HG03135 (cell line): ENCODE results near the gene MAPK1IP1L.
"Not testable (repeated sequence)": the region's sequence is repeated elsewhere in the genome, so short reads cannot be mapped to it uniquely, and the experiment has no call there.

Source experiments
- ATAC-seq: cut with Tn5 transposase; IDR thresholded peaks from one replicate; pipeline ENCODE4 v1.9.1; 2021; ENCODE audit warnings: mild to moderate bottlenecking, moderate library complexity; ENCODE audit not compliant: unreplicated experiment

MAPK1IP1L gene

DNA sequence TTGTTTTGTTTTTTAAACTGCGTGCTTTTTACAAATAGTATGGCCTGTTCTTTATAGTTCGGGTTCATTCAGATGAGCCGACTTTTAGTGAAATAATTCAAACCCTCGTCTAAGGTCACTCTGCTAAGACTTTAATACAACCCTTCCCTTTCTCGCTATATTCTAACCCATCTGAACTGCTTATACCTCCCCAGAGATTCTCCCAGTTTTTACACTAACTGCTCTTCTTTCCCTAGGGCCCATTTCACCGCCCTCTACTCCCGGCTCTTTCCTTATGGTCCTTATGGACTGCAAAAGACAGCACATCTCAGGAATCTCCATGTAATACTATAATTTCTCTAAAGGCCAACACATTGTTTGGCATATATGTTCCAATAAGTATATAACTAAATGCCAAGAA is 2.1 kb downstream of the MAPK1IP1L start:
- ATAC-seq, result no peak

DNA sequence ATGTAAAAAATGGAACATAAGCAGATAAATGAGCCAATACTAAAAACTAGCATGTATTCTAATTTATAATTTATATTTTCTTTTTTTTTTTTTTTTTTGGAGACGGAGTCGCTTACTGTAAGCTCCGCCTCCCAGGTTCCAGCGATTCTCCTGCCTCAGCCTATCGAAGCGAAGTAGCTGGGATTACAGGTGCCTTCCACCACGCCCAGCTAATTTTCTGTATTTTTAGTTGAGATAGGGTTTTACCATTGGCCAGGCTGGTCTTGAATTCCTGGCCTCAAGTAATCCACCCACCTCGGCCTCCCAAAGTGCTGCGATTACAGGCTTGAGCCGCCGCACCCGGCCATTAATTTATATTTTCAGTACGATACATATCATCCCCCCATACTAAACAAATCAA is 2.7 kb downstream of the MAPK1IP1L start:
- ATAC-seq, result no peak

DNA sequence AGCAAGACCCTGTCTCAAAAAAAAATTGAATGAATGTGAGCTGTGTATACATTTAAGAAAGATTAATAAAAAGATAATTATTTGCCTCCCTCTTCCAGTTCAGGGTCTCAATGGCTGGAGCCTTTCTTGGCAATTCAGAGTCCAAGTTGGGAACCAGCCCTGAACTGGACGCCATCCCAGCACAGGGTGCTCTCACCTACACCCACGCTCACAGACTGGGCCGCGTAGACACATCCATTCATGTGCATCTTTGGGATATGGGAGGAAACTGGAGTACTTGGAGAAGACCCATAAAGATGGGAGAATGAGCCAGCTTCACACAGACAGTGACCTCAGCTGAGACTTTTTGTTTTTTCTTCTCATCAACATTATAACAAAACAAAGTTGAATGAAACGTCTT is 6.5 kb downstream of the MAPK1IP1L start:
- ATAC-seq, result no peak

DNA sequence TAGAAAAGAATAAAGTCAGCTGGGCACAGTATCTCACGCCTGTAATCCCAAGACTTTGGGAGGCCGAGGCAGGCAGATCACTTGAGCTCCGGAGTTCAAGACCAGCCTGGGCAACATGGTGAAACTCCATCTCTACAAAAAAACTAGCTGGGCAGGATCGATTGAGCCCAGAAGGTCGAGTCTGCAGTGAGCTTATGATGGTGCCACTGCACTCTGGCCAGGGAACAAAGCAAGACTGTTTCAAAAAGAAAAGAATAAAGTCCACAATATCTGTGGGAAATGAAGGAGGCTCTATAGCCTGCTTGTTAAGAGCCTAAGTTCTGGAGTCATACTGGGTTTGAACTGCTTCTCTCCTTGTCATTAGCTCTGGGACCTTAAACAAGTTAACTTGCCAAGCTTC is 7.9 kb downstream of the MAPK1IP1L start:
- ATAC-seq, result no peak

DNA sequence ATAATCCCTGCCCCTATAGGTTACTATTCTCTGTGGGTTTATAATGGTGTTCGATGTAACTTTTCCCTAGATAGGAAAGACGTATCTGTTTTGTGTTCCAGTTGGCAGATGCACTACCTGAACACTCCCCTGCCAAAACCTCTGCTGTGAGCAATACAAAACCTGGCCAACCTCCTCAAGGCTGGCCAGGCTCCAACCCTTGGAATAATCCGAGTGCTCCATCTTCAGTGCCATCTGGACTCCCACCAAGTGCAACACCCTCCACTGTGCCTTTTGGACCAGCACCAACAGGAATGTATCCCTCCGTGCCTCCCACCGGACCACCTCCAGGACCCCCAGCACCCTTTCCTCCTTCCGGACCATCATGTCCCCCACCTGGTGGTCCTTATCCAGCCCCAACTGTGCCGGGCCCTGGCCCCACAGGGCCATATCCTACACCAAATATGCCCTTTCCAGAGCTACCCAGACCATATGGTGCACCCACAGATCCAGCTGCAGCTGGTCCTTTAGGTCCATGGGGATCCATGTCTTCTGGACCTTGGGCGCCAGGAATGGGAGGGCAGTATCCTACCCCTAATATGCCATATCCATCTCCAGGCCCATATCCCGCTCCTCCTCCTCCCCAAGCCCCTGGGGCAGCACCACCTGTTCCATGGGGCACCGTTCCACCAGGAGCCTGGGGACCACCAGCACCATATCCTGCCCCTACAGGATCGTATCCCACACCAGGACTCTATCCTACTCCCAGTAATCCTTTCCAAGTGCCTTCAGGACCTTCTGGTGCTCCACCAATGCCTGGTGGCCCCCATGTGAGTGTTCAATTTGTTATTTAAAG is 11.3 kb downstream of the MAPK1IP1L start:
- ATAC-seq, result no peak

DNA sequence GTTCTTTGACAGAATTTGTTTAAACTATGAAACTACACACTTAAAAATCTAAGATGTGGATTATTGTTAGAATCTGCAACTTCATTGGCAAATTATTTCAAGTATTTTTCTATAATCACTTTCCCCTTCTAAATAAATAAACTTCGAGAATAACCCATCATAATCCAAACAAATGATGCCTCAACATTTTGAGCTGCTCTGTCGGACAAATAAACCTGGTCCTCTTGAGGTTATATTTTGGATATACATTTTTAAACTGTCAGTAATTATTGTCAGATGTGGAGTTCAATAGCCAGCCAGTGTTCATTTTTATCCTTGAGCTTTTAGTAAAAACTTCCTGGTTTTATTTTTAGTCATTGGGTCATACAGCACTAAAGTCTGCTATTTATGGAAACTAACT is 13.4 kb downstream of the MAPK1IP1L start:
- ATAC-seq, result not testable (repeated sequence)

DNA sequence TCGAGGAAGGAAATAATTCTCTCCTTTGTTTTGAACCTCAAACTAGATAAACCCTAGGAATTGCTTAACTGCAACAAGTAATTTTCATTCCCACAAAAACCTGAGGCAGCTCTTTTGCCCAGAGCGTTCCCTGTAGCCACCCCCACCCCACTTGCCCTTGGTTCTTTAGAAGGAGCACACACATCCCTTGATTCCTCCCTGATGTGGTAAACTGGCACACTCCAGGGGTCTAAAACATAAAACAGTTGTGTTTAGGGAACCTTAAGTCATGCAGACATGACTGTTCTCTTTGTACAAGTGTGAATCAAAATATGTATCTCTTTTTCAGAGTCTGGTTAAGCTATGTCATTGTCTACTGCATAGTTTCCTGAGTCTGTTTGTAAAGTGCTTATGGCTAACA is 14.0 kb downstream of the MAPK1IP1L start:
- ATAC-seq, result no peak

DNA sequence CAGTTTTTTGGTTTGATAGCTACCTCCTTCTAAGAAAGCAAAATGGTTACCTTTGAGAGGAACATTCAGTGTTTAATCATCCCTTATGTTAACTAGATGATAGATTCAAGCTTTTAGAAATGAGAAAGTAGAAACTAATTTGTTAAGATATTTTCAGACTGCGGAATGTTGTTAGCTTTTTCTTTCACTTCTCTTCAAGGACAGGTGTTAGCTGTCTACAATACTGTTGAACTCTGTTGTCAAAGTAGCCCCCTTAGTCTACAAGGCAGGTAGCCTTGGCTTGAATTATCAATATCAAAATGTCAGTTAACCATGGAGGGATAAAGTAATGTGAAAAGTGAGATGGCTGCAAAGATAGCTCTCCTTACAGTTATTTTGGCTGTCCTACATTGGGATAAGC is 14.8 kb downstream of the MAPK1IP1L start:
- no peak for ATAC-seq

DNA sequence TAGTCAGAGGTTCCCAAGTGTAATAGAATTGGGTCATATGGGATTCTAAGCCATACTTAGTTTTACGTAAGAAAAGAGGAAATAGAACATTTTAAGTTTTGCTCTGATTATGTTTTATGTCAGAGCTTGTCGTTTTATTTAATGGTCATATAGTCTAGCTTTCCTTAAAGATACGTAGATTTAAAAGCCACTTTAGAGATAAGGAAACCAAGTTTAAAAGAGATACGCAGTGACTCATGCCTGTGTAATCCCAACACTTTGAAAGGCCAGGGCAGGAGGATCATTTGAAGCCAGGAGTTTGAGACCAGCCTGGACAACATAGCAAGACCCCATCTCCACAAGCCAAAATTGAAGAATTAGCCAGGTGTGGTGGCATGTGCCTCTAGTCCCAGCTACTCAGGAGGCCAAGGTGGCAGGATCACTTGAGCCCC is 19.5 kb downstream of the MAPK1IP1L start:
- ATAC-seq, result no peak

DNA sequence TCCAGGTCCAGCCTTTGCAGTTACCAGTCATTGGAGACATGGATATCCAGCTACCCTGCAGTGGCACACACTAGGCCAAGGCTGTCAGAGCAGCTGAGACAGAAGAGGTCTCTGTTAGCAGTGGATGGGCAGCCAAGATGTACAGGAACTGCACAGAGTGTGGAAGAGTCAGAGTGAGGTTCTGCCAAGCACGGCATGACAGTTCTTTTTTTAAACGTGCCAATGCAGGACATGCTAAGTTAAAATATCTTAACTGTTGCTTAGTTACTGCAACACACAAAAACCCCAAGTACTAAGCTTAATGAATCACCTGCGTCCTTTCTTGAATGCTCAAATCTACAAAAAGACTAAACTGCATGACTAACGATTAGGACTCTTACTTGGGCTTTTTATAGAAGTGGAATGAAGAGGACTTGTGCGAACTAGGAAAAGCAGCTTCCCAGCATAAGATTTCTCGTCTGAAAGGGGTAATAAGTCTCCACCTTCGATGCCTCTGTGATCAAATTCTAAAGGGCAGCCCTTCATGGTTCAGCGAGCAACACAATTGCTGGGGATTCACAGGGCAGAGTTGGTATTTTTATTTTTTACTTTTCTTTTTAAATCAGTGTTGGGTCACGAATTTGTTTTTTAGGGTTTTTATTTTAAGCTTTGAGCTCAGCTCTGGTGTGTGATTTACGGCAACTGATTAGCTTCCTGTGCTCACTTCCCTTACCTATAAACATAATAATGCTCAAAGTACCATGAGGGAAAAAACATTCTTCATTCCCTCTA is 20.6 kb downstream of the MAPK1IP1L start:
- peak; percentile 56 for ATAC-seq

DNA sequence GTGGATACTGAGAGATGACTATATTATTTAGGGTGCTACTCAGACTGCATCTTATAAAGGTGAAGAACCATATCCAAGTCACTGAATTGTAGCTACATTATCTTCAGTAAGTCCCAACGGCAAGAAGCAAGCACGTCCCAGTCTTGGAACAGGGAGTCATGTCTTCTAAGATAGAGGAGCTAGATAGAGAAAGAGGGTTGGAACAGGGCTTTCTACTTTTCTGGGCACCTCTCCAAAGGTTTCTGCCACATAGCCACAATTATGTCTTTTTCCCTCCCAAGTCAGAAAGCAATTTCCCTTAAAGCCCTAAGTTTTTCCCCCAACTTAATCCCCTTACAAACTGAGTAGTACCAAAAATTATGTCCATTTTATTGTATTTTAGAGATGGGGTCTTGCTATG is 22.4 kb downstream of the MAPK1IP1L start:
- no peak for ATAC-seq

DNA sequence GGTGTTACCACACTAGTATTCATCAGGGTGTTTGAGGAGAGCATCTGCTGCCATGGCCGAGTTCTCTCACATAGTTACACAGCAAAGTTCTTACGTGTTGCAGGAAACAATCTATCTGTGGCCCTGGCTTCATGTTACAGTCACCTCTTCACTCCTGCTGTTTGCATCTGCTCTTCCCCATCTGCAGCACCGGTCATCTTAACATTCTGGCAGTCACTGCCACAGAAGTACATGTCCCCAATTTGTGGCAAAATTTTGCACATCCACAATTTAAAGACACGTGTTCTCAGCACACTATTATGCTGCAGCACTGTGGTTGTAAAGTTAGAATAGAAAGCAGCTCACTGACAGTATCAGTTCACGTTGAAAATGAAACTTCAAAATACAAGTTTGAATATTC is 23.2 kb downstream of the MAPK1IP1L start:
- no peak for ATAC-seq

DNA sequence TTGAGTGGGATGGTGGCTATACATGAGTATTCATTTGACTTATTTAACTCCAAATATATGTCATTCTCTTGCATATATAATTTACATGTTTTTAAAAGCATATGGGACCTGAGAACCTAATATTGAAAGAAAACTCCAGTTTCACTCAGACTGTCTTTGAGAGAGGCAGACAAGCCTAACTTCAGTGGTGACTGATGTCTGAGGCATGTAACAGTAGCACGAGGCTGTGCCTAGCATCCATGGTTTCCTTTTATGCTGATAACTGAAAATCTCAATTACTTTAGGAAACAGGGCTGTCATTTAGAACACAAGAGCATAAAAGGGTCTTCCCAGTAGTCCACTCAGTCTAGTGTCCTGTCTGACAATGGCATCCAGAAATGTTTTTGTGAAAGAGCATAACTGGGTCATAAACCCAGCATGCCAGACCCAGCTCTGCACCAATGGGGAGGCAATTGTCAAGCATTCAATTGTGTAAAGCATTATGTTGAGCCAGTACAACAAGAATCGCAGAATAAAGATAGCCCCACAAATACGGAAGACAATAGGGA is 24.3 kb downstream of the MAPK1IP1L start:
- no peak for ATAC-seq

DNA sequence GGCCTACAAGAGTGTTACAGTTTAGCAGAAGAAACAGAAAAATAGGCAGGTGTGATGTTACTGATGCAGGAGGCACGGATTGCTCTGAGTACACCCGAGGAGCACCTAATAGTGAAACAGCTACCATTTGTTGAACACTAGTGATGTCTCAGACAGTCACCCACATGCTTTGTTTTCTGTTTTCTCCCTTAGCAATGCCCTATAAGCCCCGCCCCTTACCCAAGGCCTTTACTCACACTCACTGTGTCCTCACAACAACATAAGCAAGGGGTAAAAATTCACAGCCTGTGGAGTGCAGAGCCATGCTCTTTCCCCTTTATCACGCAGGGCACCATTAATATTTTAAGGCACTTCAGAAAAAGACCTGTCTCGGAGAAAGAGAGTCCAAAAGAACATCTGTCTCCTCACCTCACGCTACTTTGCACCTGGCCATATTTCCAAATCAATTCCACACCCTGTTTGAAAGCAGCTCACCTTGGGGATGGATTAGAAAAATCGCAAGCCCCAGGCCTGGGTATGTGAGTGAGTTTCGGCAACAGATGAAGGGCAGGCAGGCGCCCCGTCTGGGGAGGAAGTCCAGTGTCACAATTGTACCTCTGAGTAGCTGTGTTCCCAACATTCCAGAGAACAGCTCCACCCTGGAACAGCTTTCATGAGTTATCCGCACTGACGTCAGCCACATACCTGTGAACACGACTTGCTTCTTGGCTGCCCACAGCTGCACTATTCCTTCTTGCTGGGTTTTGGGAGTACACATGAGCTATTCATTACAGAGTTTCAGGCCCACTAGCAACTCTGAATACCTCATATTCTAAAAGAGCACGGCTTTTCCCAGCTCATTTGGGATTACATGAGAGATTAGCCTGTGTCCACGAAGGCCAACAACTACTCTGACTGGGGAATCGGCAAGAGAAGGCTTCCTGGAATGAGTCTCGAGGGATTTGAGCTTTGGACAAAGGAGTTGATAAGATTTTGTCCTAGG is 26.0 kb downstream of the MAPK1IP1L start:
- no peak for ATAC-seq

DNA sequence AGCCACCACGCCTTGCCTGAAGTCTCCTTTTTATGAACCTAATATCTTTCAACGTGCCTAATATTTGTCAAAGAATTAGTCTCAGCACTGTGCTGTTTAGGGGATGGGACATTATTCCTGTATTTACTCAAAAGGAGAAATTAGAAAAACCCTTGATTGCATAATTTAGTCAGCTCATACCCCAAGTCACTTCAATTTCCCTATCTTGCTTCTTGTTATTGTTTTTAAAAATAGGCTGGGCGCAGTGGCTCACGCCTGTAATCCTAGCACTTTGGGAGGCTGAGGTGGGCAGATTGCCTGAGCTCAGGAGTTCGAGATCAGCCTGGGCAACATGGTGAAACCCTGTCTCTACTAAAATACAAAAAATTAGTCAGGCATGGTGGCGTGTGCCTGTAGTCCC is 28.5 kb downstream of the MAPK1IP1L start:
- ATAC-seq, result not testable (repeated sequence)

DNA sequence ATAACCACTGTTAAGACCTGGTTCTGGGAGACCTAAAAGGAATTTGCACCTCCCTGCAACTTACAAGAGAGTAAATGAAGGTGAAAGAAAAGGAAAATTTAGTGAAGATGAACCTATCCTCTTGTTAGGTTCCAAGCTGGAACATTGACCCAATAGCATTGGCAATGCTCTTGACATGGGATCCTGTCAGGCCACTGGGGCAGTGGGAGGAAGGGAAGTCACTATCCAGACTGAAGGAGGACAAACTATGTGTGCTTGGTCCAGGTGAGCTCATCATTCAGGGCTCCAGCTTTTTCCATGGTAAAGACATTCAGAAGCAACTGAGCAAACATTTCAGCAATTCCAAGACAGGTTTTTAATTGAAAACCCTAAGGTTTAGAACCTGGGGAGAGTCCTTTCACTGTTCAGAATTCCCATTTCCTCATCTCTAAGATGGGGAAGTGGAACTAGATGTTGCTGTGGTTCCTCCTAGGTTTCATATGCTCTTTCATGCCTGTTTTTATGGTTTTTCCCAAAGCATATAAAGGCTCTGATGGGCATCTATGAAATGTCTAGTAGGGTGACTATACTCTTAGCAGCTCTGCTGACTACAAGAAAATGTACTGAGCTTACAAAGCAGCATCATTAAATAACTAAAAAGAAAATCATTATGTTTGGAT is 33.1 kb downstream of the MAPK1IP1L start:
- no peak for ATAC-seq

DNA sequence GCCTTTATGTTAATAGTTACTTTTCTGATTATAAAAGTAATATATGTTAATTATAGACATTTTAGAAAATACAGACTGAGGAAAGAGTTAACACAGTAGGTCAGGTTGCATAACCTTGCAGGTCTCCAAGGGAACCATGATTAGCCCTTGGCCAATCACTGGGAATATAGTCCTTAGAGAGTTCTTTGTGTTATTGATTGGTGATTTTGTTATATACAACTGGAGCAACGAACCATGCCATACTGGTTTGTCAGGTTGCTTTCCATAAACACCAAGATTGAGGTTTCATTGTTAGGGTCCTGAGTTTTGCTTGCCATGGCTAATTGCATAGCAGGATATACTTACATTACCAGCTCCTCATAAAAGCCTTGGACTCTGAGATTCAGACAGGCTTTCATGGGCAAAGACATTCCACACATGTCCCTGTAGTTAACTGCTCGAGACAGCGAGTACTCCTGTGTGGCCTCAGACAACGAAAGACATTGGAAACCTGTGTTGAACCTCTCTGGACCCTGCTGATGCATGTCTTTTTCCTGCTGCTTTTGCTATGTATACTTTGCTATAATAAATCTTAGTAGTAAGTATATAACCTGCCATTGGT is 33.7 kb downstream of the MAPK1IP1L start:
- no peak for ATAC-seq

DNA sequence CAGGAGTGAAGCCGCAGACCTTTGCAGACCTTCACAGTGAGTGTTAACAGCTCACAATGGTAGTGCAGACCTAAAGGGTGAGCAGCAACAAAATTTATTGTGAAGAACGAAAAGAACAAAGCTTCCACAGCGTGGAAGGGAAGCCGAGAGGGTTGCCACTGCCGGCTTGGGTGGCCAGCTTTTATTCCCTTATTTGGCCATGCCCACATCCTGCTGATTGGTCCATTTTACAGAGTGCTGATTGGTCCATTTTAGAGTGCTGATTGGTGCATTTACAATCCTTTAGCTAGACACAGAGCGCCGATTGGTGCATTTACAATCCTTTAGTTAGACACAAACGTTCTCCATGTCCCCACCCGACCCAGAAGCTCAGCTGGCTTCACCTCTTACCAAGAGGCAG is 35.5 kb downstream of the MAPK1IP1L start:
- no peak for ATAC-seq

DNA sequence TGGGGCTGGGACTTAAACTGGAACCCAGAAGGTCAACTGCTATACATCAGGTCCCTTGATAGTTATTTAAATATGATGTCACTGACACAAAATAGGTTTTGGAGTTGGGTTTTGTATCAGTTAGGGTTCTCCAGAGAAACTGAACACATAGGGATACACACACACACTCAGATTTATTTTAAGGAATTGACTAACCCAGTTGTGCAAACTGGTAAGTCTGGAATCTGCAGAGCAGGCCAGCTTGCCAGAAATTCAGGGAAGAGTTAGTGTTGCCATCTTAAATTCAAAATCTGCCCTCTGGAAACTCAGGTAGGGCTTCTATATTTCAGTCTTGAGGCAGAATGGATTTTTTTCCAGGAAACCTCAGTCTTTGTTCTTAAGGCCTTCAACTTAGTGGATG is 36.9 kb downstream of the MAPK1IP1L start:
- no peak for ATAC-seq

DNA sequence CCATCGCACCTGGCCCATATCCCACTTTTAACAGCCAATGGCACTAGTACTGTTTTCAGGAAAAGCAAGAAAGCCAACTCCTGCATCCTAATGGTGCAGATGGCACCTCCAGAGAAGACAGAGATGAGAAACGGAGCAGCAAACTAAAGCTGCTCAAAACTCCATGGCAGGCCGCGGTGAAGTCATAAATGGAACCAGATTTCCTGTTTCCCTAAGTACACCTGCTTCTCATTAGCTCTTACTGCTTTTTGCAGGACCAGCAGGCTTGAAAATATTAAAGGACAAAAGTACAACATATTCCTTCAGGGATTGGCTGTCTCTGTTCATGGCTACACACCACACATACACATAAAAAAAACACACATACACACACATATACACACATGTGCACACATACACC is 40.9 kb downstream of the MAPK1IP1L start:
- ATAC-seq, result no peak
